Activated effector memory CD4-positive, alpha-beta T cell treated with anti-CD3 and anti-CD28 coated beads, Interleukin-2, amount 50 U/mL, for 16 hours (primary cell): ENCODE measurements around the gene MMP27.

ENCODE experiments used
- DNase-seq: peaks from one replicate; pipeline ENCODE4 v3.0.0-alpha.2; 2020

Gene MMP27

GRCh38 chr11:102703826-102704493 is 1.6 kb downstream of the MMP27 start:
- DNase-seq, result no peak

DNA sequence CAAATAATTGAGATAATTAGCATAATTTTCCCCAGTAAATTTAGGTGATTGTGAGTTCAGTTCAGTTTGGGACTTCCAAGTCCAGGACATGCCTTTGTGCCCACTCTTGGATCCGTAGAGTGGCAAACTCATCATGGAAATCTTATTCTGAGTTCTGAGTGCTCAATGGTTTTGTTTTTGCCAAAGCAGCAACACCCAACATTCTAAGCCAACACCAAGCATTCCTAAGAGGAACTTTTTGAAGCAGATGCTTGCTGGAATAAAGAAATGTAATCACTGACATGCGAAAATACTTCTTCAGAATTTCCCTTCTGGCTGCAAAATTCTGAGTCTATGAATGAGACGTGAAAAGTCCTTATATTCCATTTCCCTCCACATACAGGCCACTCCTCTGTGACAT is 10.4 kb downstream of the MMP27 start:
- DNase-seq, result no peak

GRCh38 chr11:102685754-102686153 is 19.8 kb downstream of the MMP27 start:
- no peak for DNase-seq

DNA sequence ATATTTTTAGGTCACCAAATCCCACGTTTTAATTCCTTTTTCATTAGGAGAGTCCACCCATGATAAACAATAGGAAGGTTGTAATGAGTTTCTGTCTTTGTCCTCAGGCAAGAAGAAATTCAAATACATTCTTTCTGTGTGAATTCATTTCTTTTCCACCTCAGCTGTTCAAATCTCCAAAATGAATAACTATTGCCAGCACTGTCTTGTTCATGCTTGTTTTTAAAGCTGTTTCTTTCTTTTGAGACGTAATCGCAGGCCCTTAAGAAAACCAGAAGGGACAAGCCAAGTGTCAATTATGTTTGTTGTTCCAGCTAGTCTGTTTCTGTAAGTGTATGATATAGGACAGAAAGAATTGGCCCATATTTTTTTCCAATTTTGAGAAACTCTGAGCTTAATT is 20.2 kb downstream of the MMP27 start:
- DNase-seq, result no peak

DNA sequence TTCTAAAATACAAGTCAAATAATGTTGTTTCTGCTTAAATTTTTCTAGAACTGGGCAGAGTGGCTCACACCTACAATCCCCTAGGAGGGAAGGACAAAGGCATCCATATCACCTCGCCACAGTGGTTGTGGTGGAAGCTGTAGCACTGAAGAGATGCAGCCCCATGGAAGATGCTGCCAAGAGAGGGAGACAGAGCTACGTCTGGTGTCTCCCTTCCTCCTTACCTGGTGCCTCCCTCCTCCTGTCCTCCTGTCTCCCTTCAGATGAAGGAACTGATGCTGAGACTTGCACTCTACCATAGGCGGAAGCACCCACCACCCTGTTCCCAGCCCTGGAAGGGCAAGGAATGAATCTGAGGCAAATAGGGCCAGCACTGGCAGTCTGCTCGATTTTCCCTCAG is 22.3 kb downstream of the MMP27 start:
- no peak for DNase-seq

GRCh38 chr11:102680945-102681344 is 24.6 kb downstream of the MMP27 start:
- no peak for DNase-seq

- DNase-seq, result no peak
Observed at GRCh38 chr11:102678022-102678421, 27.5 kb downstream of the MMP27 start.

DNA sequence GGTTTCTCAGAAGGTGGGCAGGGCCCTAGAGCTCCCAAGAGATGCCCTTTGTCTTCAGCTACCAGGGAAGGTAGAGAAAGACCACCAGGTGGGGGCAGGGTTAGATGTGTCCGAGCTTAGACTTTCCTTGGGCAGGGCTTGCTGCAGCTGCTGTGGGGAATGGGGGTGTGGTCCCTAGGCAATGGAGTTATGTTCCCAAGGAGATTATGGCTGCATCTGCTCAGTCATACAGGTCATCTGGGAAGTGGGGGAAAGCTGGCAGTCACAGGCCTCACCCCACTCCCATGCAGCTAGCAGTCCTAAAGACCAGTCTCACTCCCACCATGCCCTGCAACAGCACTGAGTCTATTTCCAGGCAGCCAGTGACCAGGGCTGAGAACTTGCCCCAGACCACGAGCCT is 29.5 kb downstream of the MMP27 start:
- DNase-seq, result no peak

- DNase-seq, result no peak
Observed at GRCh38 chr11:102669664-102670063, 35.9 kb downstream of the MMP27 start.

- DNase-seq, result no peak
Observed at GRCh38 chr11:102666331-102666957, 39.1 kb downstream of the MMP27 start.

- no peak for DNase-seq
Observed at GRCh38 chr11:102664001-102664752, 41.4 kb downstream of the MMP27 start.

DNA sequence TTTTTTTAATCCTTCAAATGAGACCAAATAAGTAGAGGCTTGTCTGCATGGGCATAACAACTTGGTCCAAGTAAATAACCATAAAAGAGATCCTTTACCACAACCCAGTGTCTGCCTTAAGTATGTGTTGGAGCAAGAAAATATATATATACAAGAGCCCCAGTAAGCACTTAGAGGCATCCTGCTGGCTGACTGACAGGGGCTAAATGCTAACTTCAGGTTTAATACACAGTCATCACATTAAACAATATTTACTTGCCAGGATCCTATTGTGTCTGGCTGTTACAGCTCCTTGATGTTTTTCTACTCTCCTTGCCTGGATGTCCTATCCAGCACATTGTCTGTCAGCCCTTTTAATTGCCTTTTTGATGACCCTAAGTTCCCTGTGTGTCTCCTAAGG is 43.0 kb downstream of the MMP27 start:
- no peak for DNase-seq

- DNase-seq, result no peak
Observed at GRCh38 chr11:102661040-102661439, 44.5 kb downstream of the MMP27 start.

DNA sequence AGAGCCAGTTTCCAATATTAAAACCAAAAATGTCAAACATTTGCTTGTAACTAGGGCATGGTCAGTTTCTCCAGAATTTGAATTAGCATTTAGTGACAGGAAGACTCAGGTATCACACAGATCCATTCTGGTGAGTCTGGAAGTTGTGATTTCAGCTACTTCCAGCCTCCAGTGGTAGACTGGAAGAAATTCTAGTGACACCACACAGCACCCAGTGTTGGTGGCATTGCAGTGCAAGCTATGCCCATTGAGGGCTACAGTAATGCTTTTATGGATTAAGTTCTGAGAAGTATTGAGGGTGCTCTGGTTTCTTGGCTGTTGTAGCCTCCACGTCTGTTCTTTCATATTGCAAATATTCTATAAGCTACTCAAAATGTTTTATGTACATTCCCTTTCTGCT is 49.0 kb downstream of the MMP27 start:
- DNase-seq, result no peak

DNA sequence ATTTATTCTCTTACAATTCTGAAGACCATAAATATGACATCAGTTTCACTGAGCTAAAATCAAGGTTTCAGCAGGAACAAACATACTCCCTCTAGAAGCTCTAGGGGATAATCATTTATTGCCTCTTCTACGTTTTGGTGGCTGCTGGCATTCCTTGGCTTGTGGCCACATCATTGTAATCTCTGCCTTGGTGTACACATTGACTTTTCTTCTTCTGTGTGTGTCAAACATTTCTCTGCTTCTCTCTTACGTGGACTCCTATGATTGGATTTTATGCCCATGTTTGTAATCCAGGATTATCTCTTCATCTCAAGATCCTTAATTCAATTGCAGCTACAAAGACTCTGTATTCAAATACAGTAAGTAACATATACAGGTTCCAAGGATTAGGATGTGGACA is 50.0 kb downstream of the MMP27 start:
- no peak for DNase-seq

DNA sequence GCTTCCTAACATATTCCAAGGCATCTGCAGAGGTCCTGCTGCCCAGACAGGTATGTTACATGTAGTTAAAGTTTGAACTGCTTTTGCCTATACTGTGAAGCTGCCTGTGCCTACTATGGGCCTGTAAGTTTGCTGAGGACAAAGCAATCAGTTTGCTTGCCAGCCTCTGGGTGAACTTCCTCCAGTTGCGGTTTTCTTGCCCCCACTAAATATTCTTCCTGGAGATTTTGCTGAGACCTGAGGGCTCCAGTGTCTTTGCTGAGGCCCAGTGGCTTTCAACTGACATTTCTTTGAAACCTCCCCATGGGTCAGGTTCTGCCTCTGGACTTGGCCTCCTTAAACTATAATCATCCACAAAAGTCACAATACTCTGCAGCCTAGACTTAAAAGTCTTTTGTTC is 50.8 kb downstream of the MMP27 start:
- DNase-seq, result no peak

DNA sequence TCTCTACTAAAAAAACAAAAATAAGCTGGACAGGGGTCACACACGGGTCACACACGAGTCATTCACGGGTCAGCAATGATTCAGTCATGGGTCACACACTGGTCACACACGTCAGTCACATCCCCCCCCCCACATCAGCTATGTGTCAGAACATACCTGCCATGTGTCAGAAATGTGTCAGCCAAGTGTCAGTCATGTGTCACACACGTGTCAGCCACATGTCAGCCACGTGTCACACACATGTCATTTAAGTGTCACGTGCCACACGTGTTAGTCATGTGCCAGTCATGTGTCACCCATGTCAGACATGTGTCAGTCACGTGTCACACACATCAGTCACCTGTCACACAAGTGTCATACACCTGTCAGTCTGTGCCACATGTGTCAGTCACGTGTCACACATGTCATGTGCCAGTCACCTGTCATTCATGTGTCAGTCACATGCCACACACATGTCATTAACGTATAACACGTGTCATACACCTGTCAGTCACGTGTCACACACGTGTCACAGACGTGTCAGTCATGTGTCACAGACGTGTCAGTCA is 51.8 kb downstream of the MMP27 start:
- DNase-seq, result no peak

DNA sequence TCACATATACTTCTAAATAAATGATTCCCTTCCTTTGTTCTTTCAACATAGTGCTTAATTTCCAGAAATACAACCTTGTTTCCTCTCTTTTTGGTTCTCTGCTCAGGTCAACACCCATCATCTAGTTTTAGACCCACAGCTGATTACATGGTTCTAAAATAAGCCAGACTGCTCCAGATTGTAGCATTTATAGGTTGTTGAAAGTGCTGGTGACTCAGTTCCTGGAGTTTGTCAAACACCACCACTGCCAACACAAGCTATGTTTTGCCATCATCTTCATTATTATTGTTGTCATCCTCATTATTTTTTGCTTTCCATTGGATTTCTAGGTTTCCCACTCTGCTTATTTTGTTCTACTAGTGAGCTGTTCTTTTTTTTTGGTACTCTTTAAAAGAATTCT is 58.1 kb downstream of the MMP27 start:
- DNase-seq, result no peak

- DNase-seq, result no peak
Observed at GRCh38 chr11:102643941-102644340, 61.6 kb downstream of the MMP27 start.
